Lower leg skin (tissue), 4 donors: ENCODE measurements around the gene PRRT4. TPM values are rescaled to one million over a fixed set of nuclear protein-coding genes. Genes with fewer than 3 reads are reported as not detected.

Source experiments
- DNase-seq, 2 donors: peaks; one replicate each; pipeline ENCODE4 v3.0.0-alpha.2; 2019; ENCODE audit warnings: low spot score in 2 of 2
- H3K4me3 ChIP-seq: fragments of 200-600 bp; sonication (generic); 2 replicates; pipeline ENCODE4 v1.5.1; 2017; ENCODE audit warnings: mild to moderate bottlenecking, low read depth; ENCODE audit not compliant: poor library complexity, severe bottlenecking
- CTCF ChIP-seq, 3 donors: fragments of 450-650 bp; IDR thresholded peaks; one replicate each; pipeline ENCODE4 v1.5.1; 2016; ENCODE audit warnings: antibody characterized with exemption in 3 of 3, mild to moderate bottlenecking in 3 of 3, moderate library complexity in 2 of 3
- POLR2A ChIP-seq, 2 donors: fragments of 450-650 bp; IDR thresholded peaks; one replicate each; pipeline ENCODE4 v1.6.1; 2016 to 2017; ENCODE audit warnings: antibody characterized with exemption in 2 of 2, mild to moderate bottlenecking in 1 of 2, moderate library complexity in 1 of 2
- WGBS, 2 donors: methylation state at CpG; one replicate each; pipeline ENCODE4 v1.1.5; 2018; 5-methylcytosine and 5-hydroxymethylcytosine counted together
- intact Hi-C: fragments of 100-400 bp; cut with DNase I; formaldehyde crosslinking; loops from one replicate; pipeline ENCODE4 v1.15.0; 2023; ENCODE audit warnings: low total_unique reads
- total RNA-seq, 4 donors: library from RNA; depleted of rRNA; stranded (reverse); fragments of >200 nt; gene quantifications; one replicate each; pipeline ENCODE4 v1.1.0, GENCODE V29; 2016

PRRT4 gene
- total RNA-seq, 4 donors from 2014 or later, result 1.3 to 4.5 (median 1.9) TPM

- H3K4me3 ChIP-seq, result no peak overlapping the region
- DNase-seq, result no peak
- intact Hi-C loops, result no loop called here
- TF ChIP-seq CTCF (IDR thresholded peaks at IDR 0.05), result no peak
- TF ChIP-seq POLR2A (IDR thresholded peaks at IDR 0.05), result no peak
- WGBS, 2 donors, result 92 to 94% methylated on average over 18 of the region's 18 CpGs
Observed at GRCh38 chr7:128392446-128393327, 31.2 kb upstream of the PRRT4 start.

GRCh38 chr7:128391805-128392204, 30.3 kb upstream of the PRRT4 start:
- WGBS, 2 donors, result 89 to 93% methylated on average over 7 of the region's 7 CpGs
- intact Hi-C loops, result no loop called here
- H3K4me3 ChIP-seq, result no peak overlapping the region
- no peak for TF ChIP-seq POLR2A (IDR thresholded peaks at IDR 0.05)
- TF ChIP-seq CTCF (IDR thresholded peaks at IDR 0.05), result no peak
- no peak for DNase-seq

GRCh38 chr7:128390871-128391565, 29.5 kb upstream of the PRRT4 start:
- no peak overlapping the region for H3K4me3 ChIP-seq
- intact Hi-C loops, result no loop called here
- 77 to 78% methylated on average over 3 of the region's 3 CpGs for WGBS, 2 donors
- TF ChIP-seq CTCF (IDR thresholded peaks at IDR 0.05) (no peak), POLR2A (IDR thresholded peaks at IDR 0.05) (no peak)
- DNase-seq, result no peak

- TF ChIP-seq CTCF (IDR thresholded peaks at IDR 0.05) (no peak), POLR2A (IDR thresholded peaks at IDR 0.05) (no peak)
- DNase-seq, result no peak
- 48 to 53% methylated on average over 4 to 9 of the region's 9 CpGs for WGBS, 2 donors
- no peak overlapping the region for H3K4me3 ChIP-seq
- intact Hi-C loops, result loop anchor here (5.0 kb wide), 1 partner anchor 37 kb away; no protein-coding TSS in a partner anchor
Observed at GRCh38 chr7:128389618-128390329, 28.3 kb upstream of the PRRT4 start.

GRCh38 chr7:128389085-128389617, 27.7 kb upstream of the PRRT4 start:
- 45 to 47% methylated on average over 2 of the region's 2 CpGs for WGBS, 2 donors
- DNase-seq, result no peak
- intact Hi-C loops, result loop anchor here (5.0 kb wide), 1 partner anchor 37 kb away; no protein-coding TSS in a partner anchor

More at GRCh38 chr7:128389085-128389617, 27.7 kb upstream of the PRRT4 start:
- H3K4me3 ChIP-seq, result no peak overlapping the region
- TF ChIP-seq POLR2A (IDR thresholded peaks at IDR 0.05), result no peak
- TF ChIP-seq CTCF (IDR thresholded peaks at IDR 0.05), result no peak
